ENCODE measurements around the gene DSP.

DSP gene

DNA sequence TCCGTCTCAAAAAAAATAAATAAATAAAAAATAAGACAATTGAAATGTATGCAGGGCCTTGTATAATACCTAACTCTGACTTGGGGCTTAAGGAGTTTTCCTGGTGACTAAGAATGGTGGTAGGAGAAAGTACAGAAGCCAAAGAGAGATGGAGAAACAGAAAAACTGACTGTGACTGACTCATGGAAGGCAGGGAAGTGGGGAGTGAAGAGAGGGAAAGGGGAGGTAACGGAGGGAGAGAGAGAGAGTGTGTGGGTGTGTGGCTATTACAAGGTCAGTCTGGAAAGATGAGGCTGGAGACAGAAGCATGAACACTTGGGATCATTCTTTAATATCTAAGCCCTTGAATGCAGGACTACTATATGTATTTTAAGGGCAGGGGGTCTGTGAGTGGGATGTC lies 87.0 kb downstream of the DSP start:
- Histone ChIP-seq H3K4me3 (ENCODE audit: control insufficient read depth in 1 of 7, extremely low read depth in 1 of 7, insufficient read depth in 4 of 7, low read depth in 2 of 7, low read length in 6 of 7) (no peak overlapping the region), H3K36me3 (ENCODE audit: control insufficient read depth in 4 of 4, insufficient read depth in 4 of 4, low read length in 3 of 4) (no peaks in the 10 kb centered on the region), H3K4me1 (ENCODE audit: control extremely low read depth in 1 of 4, control insufficient read depth in 4 of 4, insufficient read depth in 4 of 4, low read length in 3 of 4) (no peaks in the 10 kb centered on the region), H3K9me3 (ENCODE audit: control extremely low read depth in 1 of 5, control insufficient read depth in 4 of 5, insufficient read depth in 2 of 5, low read depth in 1 of 5, low read length in 4 of 5) (no peaks in the 10 kb centered on the region), H3K27me3 (replicated peaks in 2 of 5; ENCODE audit: control insufficient read depth in 4 of 5, insufficient read depth in 5 of 5, low read length in 4 of 5) (peaks cover 0 to 3% (median 0%) of the 10 kb centered on the region in 5 experiments), H3K27ac (ENCODE audit: insufficient read depth in 1 of 2, low read depth in 1 of 2, low read length in 2 of 2, poor library complexity in 1 of 2, severe bottlenecking in 2 of 2) (no peak overlapping the region)
- ChIA-PET CTCF (no interaction called here), POLR2A (no interaction called here)
- no peak for DNase-seq
- WGBS (ENCODE audit: insufficient coverage), result 100% methylated on average over 1 of the region's 2 CpGs

DNA sequence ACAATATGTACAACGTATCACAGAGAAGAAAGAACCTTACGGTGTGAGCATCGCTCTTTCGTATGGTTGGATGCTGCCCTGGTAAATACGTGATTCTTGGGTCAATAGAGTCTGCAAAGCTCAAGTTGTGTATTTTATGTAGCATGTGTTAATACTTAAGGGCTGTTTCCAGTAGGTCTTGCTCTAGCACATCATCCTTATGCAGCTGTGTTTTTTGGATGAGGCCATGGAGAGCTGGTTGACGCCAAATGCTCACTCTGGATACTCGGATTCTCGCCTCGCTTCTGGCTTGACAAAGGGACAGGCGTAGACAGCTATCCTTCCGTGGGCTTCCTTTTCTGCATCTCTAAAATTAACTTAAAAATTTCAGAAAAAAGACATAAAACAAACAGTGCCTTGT lies 87.4 kb downstream of the DSP start:
- Histone ChIP-seq H3K4me3 (ENCODE audit: control insufficient read depth in 1 of 7, extremely low read depth in 1 of 7, insufficient read depth in 4 of 7, low read depth in 2 of 7, low read length in 6 of 7) (no peak overlapping the region), H3K9me3 (ENCODE audit: control extremely low read depth in 1 of 5, control insufficient read depth in 4 of 5, insufficient read depth in 2 of 5, low read depth in 1 of 5, low read length in 4 of 5) (no peaks in the 10 kb centered on the region), H3K36me3 (ENCODE audit: control insufficient read depth in 4 of 4, insufficient read depth in 4 of 4, low read length in 3 of 4) (no peaks in the 10 kb centered on the region), H3K4me1 (ENCODE audit: control extremely low read depth in 1 of 4, control insufficient read depth in 4 of 4, insufficient read depth in 4 of 4, low read length in 3 of 4) (no peaks in the 10 kb centered on the region), H3K27ac (ENCODE audit: insufficient read depth in 1 of 2, low read depth in 1 of 2, low read length in 2 of 2, poor library complexity in 1 of 2, severe bottlenecking in 2 of 2) (no peak overlapping the region), H3K27me3 (replicated peaks in 2 of 5; ENCODE audit: control insufficient read depth in 4 of 5, insufficient read depth in 5 of 5, low read length in 4 of 5) (peaks cover 0 to 3% (median 0%) of the 10 kb centered on the region in 5 experiments)
- WGBS (ENCODE audit: insufficient coverage), result 97% methylated on average over 6 of the region's 11 CpGs
- no peak for DNase-seq
- CTCF ChIA-PET, result interaction anchor here (1.0 kb wide), 1 partner anchor 14 kb away, joined by 3 read pairs; no protein-coding TSS in a partner anchor
- POLR2A ChIA-PET, result no interaction called here

DNA sequence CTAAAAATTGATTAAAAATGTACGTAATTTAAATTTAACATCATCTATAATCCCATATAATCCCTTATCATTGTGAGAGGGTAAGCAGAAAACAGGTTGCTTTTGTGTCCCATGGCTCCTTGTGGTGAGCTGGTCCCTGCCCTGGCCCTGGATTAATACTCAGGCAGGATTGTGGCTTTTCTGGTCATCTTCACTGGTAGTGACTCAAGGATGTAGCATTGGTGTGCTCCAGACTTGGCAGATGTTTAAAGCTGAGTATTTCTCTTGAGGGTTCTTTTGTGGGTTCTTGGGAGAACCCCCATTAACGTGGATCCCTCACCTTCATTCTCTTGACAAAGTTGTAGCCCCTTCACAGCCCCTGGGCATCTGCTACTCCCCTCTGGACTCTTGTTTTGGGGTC lies 87.8 kb downstream of the DSP start:
- WGBS (ENCODE audit: insufficient coverage), result 100% methylated on average over 1 of the region's 2 CpGs
- Histone ChIP-seq H3K36me3 (ENCODE audit: control insufficient read depth in 4 of 4, insufficient read depth in 4 of 4, low read length in 3 of 4) (no peaks in the 10 kb centered on the region), H3K27me3 (replicated peaks in 2 of 5; ENCODE audit: control insufficient read depth in 4 of 5, insufficient read depth in 5 of 5, low read length in 4 of 5) (peaks cover 0 to 3% (median 0%) of the 10 kb centered on the region in 5 experiments), H3K9me3 (ENCODE audit: control extremely low read depth in 1 of 5, control insufficient read depth in 4 of 5, insufficient read depth in 2 of 5, low read depth in 1 of 5, low read length in 4 of 5) (no peaks in the 10 kb centered on the region), H3K4me3 (ENCODE audit: control insufficient read depth in 1 of 7, extremely low read depth in 1 of 7, insufficient read depth in 4 of 7, low read depth in 2 of 7, low read length in 6 of 7) (no peak overlapping the region), H3K4me1 (ENCODE audit: control extremely low read depth in 1 of 4, control insufficient read depth in 4 of 4, insufficient read depth in 4 of 4, low read length in 3 of 4) (no peaks in the 10 kb centered on the region), H3K27ac (ENCODE audit: insufficient read depth in 1 of 2, low read depth in 1 of 2, low read length in 2 of 2, poor library complexity in 1 of 2, severe bottlenecking in 2 of 2) (no peak overlapping the region)
- no peak for DNase-seq
- ChIA-PET CTCF (interaction anchor here (1.0 kb wide), 1 partner anchor 15 kb away, joined by 3 read pairs; no protein-coding TSS in a partner anchor), POLR2A (no interaction called here)

DNA sequence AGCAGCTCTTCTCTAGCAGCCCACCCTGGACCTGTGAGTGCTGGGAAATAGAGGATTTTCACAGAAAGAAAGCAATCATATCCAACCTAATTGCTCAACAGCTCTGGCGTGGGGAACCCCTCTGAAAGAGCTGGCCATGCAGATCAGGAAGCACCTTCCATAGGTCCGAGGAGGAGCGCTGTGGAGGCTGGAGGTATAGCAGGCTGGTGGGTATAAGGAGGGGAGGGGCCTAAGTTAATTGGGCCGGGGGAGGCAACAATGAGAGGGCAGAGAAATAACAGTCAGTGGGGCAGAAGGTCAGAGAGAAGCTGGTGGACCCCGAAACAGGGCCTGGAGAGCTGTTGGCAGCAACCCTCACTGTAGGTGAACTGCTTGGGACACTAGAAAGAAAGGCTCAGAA lies 89.3 kb downstream of the DSP start:
- 95% methylated on average over 4 of the region's 5 CpGs for WGBS (ENCODE audit: insufficient coverage)
- Histone ChIP-seq H3K4me3 (ENCODE audit: control insufficient read depth in 1 of 7, extremely low read depth in 1 of 7, insufficient read depth in 4 of 7, low read depth in 2 of 7, low read length in 6 of 7) (no peak overlapping the region), H3K27ac (ENCODE audit: insufficient read depth in 1 of 2, low read depth in 1 of 2, low read length in 2 of 2, poor library complexity in 1 of 2, severe bottlenecking in 2 of 2) (no peak overlapping the region), H3K27me3 (replicated peaks in 2 of 5; ENCODE audit: control insufficient read depth in 4 of 5, insufficient read depth in 5 of 5, low read length in 4 of 5) (peaks cover 0 to 3% (median 0%) of the 10 kb centered on the region in 5 experiments), H3K4me1 (ENCODE audit: control extremely low read depth in 1 of 4, control insufficient read depth in 4 of 4, insufficient read depth in 4 of 4, low read length in 3 of 4) (no peaks in the 10 kb centered on the region), H3K36me3 (ENCODE audit: control insufficient read depth in 4 of 4, insufficient read depth in 4 of 4, low read length in 3 of 4) (no peaks in the 10 kb centered on the region), H3K9me3 (ENCODE audit: control extremely low read depth in 1 of 5, control insufficient read depth in 4 of 5, insufficient read depth in 2 of 5, low read depth in 1 of 5, low read length in 4 of 5) (no peaks in the 10 kb centered on the region)
- ChIA-PET CTCF (interaction anchor here (0.6 to 1.2 kb wide), 3 partner anchors 9 to 333 kb away, joined by 3 to 5 read pairs (median 3); no protein-coding TSS in a partner anchor), POLR2A (no interaction called here)
- no peak for DNase-seq

DNA sequence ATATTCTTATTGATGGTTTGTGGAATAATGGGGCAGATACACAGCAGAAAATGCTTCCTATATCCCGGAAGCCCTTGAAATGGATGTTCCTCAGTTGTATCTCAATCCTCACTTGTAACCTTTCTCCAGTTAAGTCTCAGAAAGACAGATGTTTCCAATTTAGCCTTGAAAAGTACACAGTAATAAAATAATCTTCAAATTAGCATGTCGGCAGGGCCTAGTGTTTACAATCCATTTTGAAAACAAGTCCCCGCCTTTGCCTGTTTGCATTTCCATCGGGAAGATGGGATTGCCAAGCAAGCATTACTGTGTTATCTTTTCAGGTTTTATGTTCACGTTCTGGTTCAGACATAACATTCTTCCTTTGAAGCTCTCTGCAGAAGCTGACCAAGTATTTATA lies 90.0 kb downstream of the DSP start:
- Histone ChIP-seq H3K4me3 (ENCODE audit: control insufficient read depth in 1 of 7, extremely low read depth in 1 of 7, insufficient read depth in 4 of 7, low read depth in 2 of 7, low read length in 6 of 7) (no peak overlapping the region), H3K4me1 (ENCODE audit: control extremely low read depth in 1 of 4, control insufficient read depth in 4 of 4, insufficient read depth in 4 of 4, low read length in 3 of 4) (no peaks in the 10 kb centered on the region), H3K27ac (ENCODE audit: insufficient read depth in 1 of 2, low read depth in 1 of 2, low read length in 2 of 2, poor library complexity in 1 of 2, severe bottlenecking in 2 of 2) (no peak overlapping the region), H3K9me3 (ENCODE audit: control extremely low read depth in 1 of 5, control insufficient read depth in 4 of 5, insufficient read depth in 2 of 5, low read depth in 1 of 5, low read length in 4 of 5) (no peaks in the 10 kb centered on the region), H3K27me3 (replicated peaks in 2 of 5; ENCODE audit: control insufficient read depth in 4 of 5, insufficient read depth in 5 of 5, low read length in 4 of 5) (peaks cover 0 to 3% (median 0%) of the 10 kb centered on the region in 5 experiments), H3K36me3 (ENCODE audit: control insufficient read depth in 4 of 4, insufficient read depth in 4 of 4, low read length in 3 of 4) (no peaks in the 10 kb centered on the region)
- DNase-seq, result no peak
- ChIA-PET CTCF (interaction anchor here (1.2 kb wide), 1 partner anchor 13 kb away, joined by 3 read pairs; no protein-coding TSS in a partner anchor), POLR2A (no interaction called here)
- WGBS (ENCODE audit: insufficient coverage), result 96% methylated on average over 4 of the region's 5 CpGs

- H3K4me3 ChIP-seq (ENCODE audit: control insufficient read depth in 1 of 7, extremely low read depth in 1 of 7, insufficient read depth in 4 of 7, low read depth in 2 of 7, low read length in 6 of 7), result no peak overlapping the region
- ChIA-PET POLR2A (no interaction called here), CTCF (no interaction called here)
- no peaks in the 10 kb centered on the region for H3K9me3 ChIP-seq (ENCODE audit: control extremely low read depth in 1 of 5, control insufficient read depth in 4 of 5, insufficient read depth in 2 of 5, low read depth in 1 of 5, low read length in 4 of 5)
- no peak overlapping the region for H3K27ac ChIP-seq (ENCODE audit: insufficient read depth in 1 of 2, low read depth in 1 of 2, low read length in 2 of 2, poor library complexity in 1 of 2, severe bottlenecking in 2 of 2)
- DNase-seq, result no peak
- no peaks in the 10 kb centered on the region for H3K36me3 ChIP-seq (ENCODE audit: control insufficient read depth in 4 of 4, insufficient read depth in 4 of 4, low read length in 3 of 4)
- WGBS (ENCODE audit: insufficient coverage), result 92% methylated on average over 9 of the region's 9 CpGs
- H3K27me3 ChIP-seq (replicated peaks in 2 of 5; ENCODE audit: control insufficient read depth in 4 of 5, insufficient read depth in 5 of 5, low read length in 4 of 5), result peaks cover 0 to 3% (median 0%) of the 10 kb centered on the region in 5 experiments
- H3K4me1 ChIP-seq (ENCODE audit: control extremely low read depth in 1 of 4, control insufficient read depth in 4 of 4, insufficient read depth in 4 of 4, low read length in 3 of 4), result no peaks in the 10 kb centered on the region
Observed at GRCh38 chr6:7632501-7633290, 91.2 kb downstream of the DSP start.

GRCh38 chr6:7633361-7633760 lies 91.9 kb downstream of the DSP start:
- no peaks in the 10 kb centered on the region for H3K36me3 ChIP-seq (ENCODE audit: control insufficient read depth in 4 of 4, insufficient read depth in 4 of 4, low read length in 3 of 4)
- no peak overlapping the region for H3K4me3 ChIP-seq (ENCODE audit: control insufficient read depth in 1 of 7, extremely low read depth in 1 of 7, insufficient read depth in 4 of 7, low read depth in 2 of 7, low read length in 6 of 7)
- peaks cover 0 to 3% (median 0%) of the 10 kb centered on the region in 5 experiments for H3K27me3 ChIP-seq (replicated peaks in 2 of 5; ENCODE audit: control insufficient read depth in 4 of 5, insufficient read depth in 5 of 5, low read length in 4 of 5)
- DNase-seq, result no peak
- H3K4me1 ChIP-seq (ENCODE audit: control extremely low read depth in 1 of 4, control insufficient read depth in 4 of 4, insufficient read depth in 4 of 4, low read length in 3 of 4), result no peaks in the 10 kb centered on the region
- whole genome bisulfite sequencing (ENCODE audit: insufficient coverage), result no CpG with 5 or more reads among the region's 4 CpGs
- H3K27ac ChIP-seq (ENCODE audit: insufficient read depth in 1 of 2, low read depth in 1 of 2, low read length in 2 of 2, poor library complexity in 1 of 2, severe bottlenecking in 2 of 2), result no peak overlapping the region
- H3K9me3 ChIP-seq (ENCODE audit: control extremely low read depth in 1 of 5, control insufficient read depth in 4 of 5, insufficient read depth in 2 of 5, low read depth in 1 of 5, low read length in 4 of 5), result no peaks in the 10 kb centered on the region
- ChIA-PET POLR2A (no interaction called here), CTCF (no interaction called here)
